ENCODE measurements around the gene TSNAX. TPM values are rescaled to one million over a fixed set of nuclear protein-coding genes. Genes with fewer than 3 reads are reported as not detected.

The TSNAX gene, protein sequence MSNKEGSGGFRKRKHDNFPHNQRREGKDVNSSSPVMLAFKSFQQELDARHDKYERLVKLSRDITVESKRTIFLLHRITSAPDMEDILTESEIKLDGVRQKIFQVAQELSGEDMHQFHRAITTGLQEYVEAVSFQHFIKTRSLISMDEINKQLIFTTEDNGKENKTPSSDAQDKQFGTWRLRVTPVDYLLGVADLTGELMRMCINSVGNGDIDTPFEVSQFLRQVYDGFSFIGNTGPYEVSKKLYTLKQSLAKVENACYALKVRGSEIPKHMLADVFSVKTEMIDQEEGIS
- total RNA-seq: 10 to 100 TPM; 14.9 to 42.0 TPM

DNA sequence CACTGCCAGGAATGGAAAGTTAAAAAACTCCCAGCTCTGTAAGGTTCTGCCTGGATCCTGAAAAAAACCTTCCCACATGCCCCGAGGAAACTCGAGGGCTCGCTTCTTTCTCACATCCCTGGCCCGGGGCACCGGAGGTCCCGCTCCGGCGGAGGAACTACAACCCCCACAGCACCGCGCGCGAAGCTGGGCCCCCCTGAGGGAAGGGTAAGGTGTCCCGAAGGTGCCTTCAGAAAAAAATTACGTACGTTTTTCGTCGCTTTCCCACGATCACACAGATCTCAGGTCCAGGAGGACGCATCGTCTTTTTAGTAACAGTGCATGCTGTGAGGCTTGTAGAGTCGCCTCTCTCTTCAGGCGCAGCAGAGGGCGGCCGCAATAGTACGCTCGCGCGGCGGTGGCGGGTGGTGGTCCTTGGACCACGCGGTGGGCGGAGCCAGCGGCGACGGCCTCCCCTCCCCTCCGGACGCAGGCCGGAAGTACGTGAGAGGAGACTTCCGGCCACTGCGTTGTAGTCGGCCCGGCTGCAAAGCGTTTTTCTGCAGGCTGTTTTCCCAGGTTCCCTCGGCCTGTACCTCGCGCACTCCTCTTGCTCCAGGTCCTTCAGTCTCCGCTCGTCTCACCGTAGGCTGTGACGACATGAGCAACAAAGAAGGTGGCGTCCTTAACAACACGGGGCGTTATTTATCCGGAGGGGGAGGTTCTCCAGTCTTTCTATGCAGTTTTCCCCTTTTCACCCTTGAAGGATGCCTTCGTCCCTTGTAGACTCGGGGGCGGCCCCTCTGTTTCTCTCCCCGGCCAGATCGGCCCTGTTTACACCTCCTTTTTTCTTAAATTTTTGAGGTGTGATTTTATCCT, at the start of gene TSNAX:
Gene TSNAX, plus strand, starts transcription at position 498 of the 858 bp plus-strand sequence. Its CDS starts 142 bp downstream, at position 640.
- no peaks in the 10 kb centered on the region for H3K9me3 ChIP-seq
- DNase-seq (ENCODE audit: low spot score): peak; percentile 51
- H3K27me3 ChIP-seq (replicated peaks; ENCODE audit: insufficient read depth): no peaks in the 10 kb centered on the region
- H3K4me3 ChIP-seq: peak within 1 kb of the TSS; percentile 75
- peaks cover 17 to 25% of the 10 kb centered on the region in 2 donors for H3K4me1 ChIP-seq (ENCODE audit: control insufficient read depth in 1 of 2, low read depth in 2 of 2)
- TF ChIP-seq, protein P1, sequence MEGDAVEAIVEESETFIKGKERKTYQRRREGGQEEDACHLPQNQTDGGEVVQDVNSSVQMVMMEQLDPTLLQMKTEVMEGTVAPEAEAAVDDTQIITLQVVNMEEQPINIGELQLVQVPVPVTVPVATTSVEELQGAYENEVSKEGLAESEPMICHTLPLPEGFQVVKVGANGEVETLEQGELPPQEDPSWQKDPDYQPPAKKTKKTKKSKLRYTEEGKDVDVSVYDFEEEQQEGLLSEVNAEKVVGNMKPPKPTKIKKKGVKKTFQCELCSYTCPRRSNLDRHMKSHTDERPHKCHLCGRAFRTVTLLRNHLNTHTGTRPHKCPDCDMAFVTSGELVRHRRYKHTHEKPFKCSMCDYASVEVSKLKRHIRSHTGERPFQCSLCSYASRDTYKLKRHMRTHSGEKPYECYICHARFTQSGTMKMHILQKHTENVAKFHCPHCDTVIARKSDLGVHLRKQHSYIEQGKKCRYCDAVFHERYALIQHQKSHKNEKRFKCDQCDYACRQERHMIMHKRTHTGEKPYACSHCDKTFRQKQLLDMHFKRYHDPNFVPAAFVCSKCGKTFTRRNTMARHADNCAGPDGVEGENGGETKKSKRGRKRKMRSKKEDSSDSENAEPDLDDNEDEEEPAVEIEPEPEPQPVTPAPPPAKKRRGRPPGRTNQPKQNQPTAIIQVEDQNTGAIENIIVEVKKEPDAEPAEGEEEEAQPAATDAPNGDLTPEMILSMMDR (IDR thresholded peaks at IDR 0.05): no peak
- peak within 1 kb of the TSS; percentile 76 to 90 for H3K27ac ChIP-seq
- ATAC-seq (ENCODE audit: insufficient number of reproducible peaks, low FRiP score, low read depth): peak; percentile 97
- H3K36me3 ChIP-seq: no peaks in the 10 kb centered on the region

DNA sequence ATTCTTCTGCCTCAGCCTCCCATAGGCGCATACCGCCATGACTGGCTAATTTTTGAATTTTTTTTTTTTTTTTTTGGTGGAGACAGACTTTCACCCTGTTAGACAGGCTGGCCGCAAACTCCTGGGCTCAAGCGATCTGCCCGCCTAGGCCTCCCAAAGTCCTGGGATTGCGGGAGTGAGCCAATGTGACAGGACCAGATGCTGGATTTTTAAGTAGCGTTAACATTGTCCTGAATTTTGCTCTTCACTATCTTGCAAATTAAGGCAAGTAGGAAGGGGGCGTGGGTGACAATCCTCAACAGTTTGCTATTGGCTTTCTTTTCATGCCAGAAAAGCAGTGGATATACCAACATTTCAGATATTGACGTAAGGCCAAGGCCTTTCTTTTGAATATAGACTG, 49.7 kb upstream of the TSNAX start:
- no peaks in the 10 kb centered on the region for H3K27me3 ChIP-seq (replicated peaks; ENCODE audit: insufficient read depth)
- DNase-seq (ENCODE audit: low spot score): no peak
- ATAC-seq (ENCODE audit: insufficient number of reproducible peaks, low FRiP score, low read depth): no peak
- no peaks in the 10 kb centered on the region for H3K36me3 ChIP-seq
- no peaks in the 10 kb centered on the region for H3K9me3 ChIP-seq
- no peak overlapping the region for H3K4me3 ChIP-seq
- TF ChIP-seq, protein P1 (IDR thresholded peaks at IDR 0.05): no peak
- H3K27ac ChIP-seq: no peak overlapping the region
- no peaks in the 10 kb centered on the region for H3K4me1 ChIP-seq (ENCODE audit: control insufficient read depth in 1 of 2, low read depth in 2 of 2)

DNA sequence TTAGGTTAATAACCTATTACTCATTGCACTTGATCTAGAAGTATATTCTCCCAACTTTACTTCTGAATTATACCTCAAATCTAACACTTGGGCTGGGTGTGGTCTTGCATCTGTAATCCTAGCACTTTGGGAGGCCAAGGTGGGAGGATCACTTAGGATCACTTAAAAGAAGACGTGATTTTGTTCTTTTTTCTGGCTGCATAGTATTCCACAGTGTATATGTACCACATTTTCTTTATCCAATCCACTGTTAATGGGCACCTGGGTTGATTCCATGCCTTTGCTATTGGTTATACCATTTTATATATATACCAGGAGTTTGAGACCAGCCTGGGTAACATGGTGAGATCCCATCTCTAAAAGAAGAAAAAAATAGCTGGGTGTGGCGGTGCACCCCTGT, 48.5 kb upstream of the TSNAX start:
- no peak for ATAC-seq (ENCODE audit: insufficient number of reproducible peaks, low FRiP score, low read depth)
- DNase-seq (ENCODE audit: low spot score): no peak
- Histone ChIP-seq H3K4me1 (ENCODE audit: control insufficient read depth in 1 of 2, low read depth in 2 of 2) (no peaks in the 10 kb centered on the region), H3K9me3 (no peaks in the 10 kb centered on the region), H3K27ac (no peak overlapping the region), H3K27me3 (replicated peaks; ENCODE audit: insufficient read depth) (no peaks in the 10 kb centered on the region), H3K36me3 (no peaks in the 10 kb centered on the region), H3K4me3 (no peak overlapping the region)
- TF ChIP-seq, protein P1 (IDR thresholded peaks at IDR 0.05): no peak

DNA sequence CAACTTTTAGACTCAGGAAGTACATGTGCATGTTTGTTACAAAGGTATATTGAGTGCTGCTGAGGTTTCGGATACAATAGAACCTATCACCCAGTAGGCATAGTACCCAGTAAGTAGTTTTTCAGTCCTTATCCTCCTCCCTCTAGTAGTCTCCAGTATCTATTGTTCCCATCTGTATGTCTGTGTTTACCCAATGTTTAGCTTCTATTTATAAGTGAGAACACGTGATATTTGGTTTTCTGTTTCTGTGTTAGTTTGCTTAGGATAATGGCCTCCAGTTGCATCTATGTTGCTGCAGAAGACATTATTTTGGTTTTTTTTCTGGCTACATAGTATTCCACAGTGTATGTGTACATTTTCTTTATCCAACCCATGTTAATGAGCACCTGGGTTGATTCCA, 47.2 kb upstream of the TSNAX start:
- Histone ChIP-seq H3K4me3 (no peak overlapping the region), H3K4me1 (ENCODE audit: control insufficient read depth in 1 of 2, low read depth in 2 of 2) (no peaks in the 10 kb centered on the region), H3K36me3 (no peaks in the 10 kb centered on the region), H3K27me3 (replicated peaks; ENCODE audit: insufficient read depth) (no peaks in the 10 kb centered on the region), H3K27ac (no peak overlapping the region), H3K9me3 (no peaks in the 10 kb centered on the region)
- ATAC-seq (ENCODE audit: insufficient number of reproducible peaks, low FRiP score, low read depth): no peak
- TF ChIP-seq, protein P1 (IDR thresholded peaks at IDR 0.05): no peak
- no peak for DNase-seq (ENCODE audit: low spot score)

DNA sequence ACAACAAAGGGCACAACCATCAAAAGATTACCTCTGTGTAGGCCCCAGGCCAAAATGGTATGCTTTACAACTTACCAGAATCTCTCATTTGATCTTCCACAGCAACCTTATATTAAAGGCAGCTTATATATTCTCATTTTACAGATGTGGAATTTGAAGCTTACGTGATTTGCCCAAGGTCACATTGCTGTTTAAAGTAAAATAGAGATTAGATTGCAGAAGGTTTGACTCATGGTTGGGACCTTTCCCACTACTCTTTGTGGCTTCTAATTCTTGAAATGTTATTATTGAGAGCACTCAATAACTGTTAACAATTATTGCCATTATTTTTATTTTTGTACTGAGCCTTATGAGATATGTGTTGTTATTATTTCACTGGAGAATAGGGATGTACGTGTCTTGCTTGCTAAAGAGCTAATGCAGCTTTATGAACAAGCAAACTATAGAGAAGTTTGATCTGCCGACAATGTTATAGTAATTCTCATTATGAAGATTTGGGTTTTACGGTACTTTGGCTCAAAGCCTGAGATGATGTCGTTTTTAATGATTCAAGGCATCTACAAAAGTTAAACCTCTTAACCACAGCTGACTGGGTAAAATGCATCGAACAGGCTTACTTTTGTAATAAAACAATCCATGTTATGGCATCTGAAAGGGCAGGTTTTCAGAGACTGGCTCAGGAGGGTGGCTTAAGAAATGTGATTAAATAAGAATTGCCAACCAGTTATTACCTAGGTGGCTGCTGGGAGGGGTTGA, 43.3 kb upstream of the TSNAX start:
- ATAC-seq (ENCODE audit: insufficient number of reproducible peaks, low FRiP score, low read depth) (no peak), DNase-seq (ENCODE audit: low spot score) (no peak)
- H3K36me3 ChIP-seq: no peaks in the 10 kb centered on the region
- H3K27me3 ChIP-seq (replicated peaks; ENCODE audit: insufficient read depth): no peaks in the 10 kb centered on the region
- H3K4me3 ChIP-seq: no peak overlapping the region
- H3K27ac ChIP-seq: no peak overlapping the region
- TF ChIP-seq, protein P1 (IDR thresholded peaks at IDR 0.05): no peak
- no peaks in the 10 kb centered on the region for H3K4me1 ChIP-seq (ENCODE audit: control insufficient read depth in 1 of 2, low read depth in 2 of 2)
- no peaks in the 10 kb centered on the region for H3K9me3 ChIP-seq

Measured in thoracic aorta (tissue), 2 donors.